GM12878 (cell line): ENCODE measurements around the gene LCE3C. TPM values are rescaled to one million over a fixed set of nuclear protein-coding genes. Genes with fewer than 3 reads are reported as not detected.

Experiments
- ATAC-seq: fragments of 200-7000 bp; cut with Tn5 transposase; 3 replicates; pipeline ENCODE4 v1.9.1; 2020; ENCODE audit warnings: mild to moderate bottlenecking, moderate library complexity
- BruUV-seq: library from RNA; stranded (reverse); fragments of 400-500 nt; replicated peaks from 2 replicates; lab custom pipeline; 2021; lab: Mats Ljungman, UMichigan
- CTCF ChIA-PET: fragments of 300-600 bp; sonication (Branson Sonifier 250); formaldehyde crosslinking; extraction: SDS; loops from one replicate; lab custom pipeline; 2021; ENCODE audit warnings: inconsistent platforms; lab: Yijun Ruan, JAX
- POLR2A ChIA-PET: fragments of 350-600 bp; formaldehyde crosslinking; extraction: SDS; loops from one replicate; lab custom pipeline; 2021; ENCODE audit warnings: inconsistent platforms; lab: Charles Lee
- RAD21 ChIA-PET: fragments of 300-600 bp; sonication (Branson Sonifier 250); formaldehyde crosslinking; loops from one replicate; lab custom pipeline; 2023; ENCODE audit warnings: antibody characterized with exemption; ENCODE audit not compliant: unreplicated experiment; lab: Charles Lee
- SMC1A ChIA-PET: fragments of 300-600 bp; sonication (Branson Sonifier 250); formaldehyde crosslinking; loops from one replicate; lab custom pipeline; 2023; ENCODE audit not compliant: unreplicated experiment, uncharacterized antibody; lab: Charles Lee
- DNase-seq: peaks from one replicate; pipeline ENCODE4 v3.0.0-alpha.2; 2011; ENCODE audit warnings: low read depth, low spot score
- FAIRE-seq: peaks from 3 replicates; lab custom pipeline; 2011; peaks lifted over from hg19 to GRCh38; lab: Jason Lieb, UNC
- H2AFZ ChIP-seq: 2 replicates; pipeline ENCODE4 v1.6.0; 2011; ENCODE audit warnings: low read depth, low read length, control low read depth; ENCODE audit not compliant: control insufficient read depth
- H3K27ac ChIP-seq: 2 replicates; pipeline ENCODE4 v1.5.1; 2011; ENCODE audit warnings: control low read depth; ENCODE audit not compliant: control insufficient read depth, insufficient read depth
- H3K27me3 ChIP-seq, 2 experiments: replicated peaks in 1 of 2; 2 replicates each; pipeline versions ENCODE4 v1.6.0 to v1.6.1; 2011; ENCODE audit warnings: low read length in 1 of 2; ENCODE audit not compliant: control insufficient read depth in 2 of 2, insufficient read depth in 2 of 2
- H3K36me3 ChIP-seq, 2 experiments: 2 replicates each; pipeline ENCODE4 v1.5.1; 2011; ENCODE audit warnings: low read length in 1 of 2; ENCODE audit not compliant: control insufficient read depth in 2 of 2, insufficient read depth in 2 of 2
- H3K4me1 ChIP-seq: 2 replicates; pipeline ENCODE4 v1.6.1; 2011; ENCODE audit warnings: mild to moderate bottlenecking, low read length, moderate library complexity, mixed read lengths; ENCODE audit not compliant: control insufficient read depth, insufficient read depth
- H3K4me2 ChIP-seq: 2 replicates; pipeline ENCODE4 v1.6.0; 2011; ENCODE audit warnings: control low read depth; ENCODE audit not compliant: control insufficient read depth, insufficient read depth
- H3K4me3 ChIP-seq: fragments of 200-600 bp; sonication (generic); 2 replicates; pipeline ENCODE4 v1.5.1; 2016
- H3K79me2 ChIP-seq: 2 replicates; pipeline ENCODE4 v1.6.0; 2011; ENCODE audit warnings: low read length; ENCODE audit not compliant: control insufficient read depth, insufficient read depth
- H3K9ac ChIP-seq: 2 replicates; pipeline ENCODE4 v1.8.0; 2011; ENCODE audit warnings: low read length, control low read depth, mixed read lengths; ENCODE audit not compliant: control insufficient read depth, insufficient read depth
- H3K9me3 ChIP-seq: replicated peaks from 3 replicates; pipeline ENCODE4 v1.5.1; 2011; ENCODE audit warnings: mild to moderate bottlenecking, low read length; ENCODE audit not compliant: control insufficient read depth, insufficient read depth
- H4K20me1 ChIP-seq: 2 replicates; pipeline ENCODE4 v1.6.0; 2011; ENCODE audit not compliant: control insufficient read depth, insufficient read depth
- ASH2L ChIP-seq: fragments of 300-600, 200-600 bp; sonication (generic); IDR thresholded peaks from 2 replicates; pipeline ENCODE4 v1.6.1; 2017; ENCODE audit warnings: low read depth, mild to moderate bottlenecking, borderline replicate concordance
- ATF7 ChIP-seq: fragments of 450-650 bp; IDR thresholded peaks from 2 replicates; pipeline ENCODE4 v1.6.1; 2016; ENCODE audit warnings: low read depth, mild to moderate bottlenecking
- BACH1 ChIP-seq: fragments of 450-650 bp; IDR thresholded peaks from 2 replicates; pipeline ENCODE4 v1.6.1; 2017; ENCODE audit warnings: mild to moderate bottlenecking, borderline replicate concordance
- BCL11A ChIP-seq: IDR thresholded peaks from 2 replicates; pipeline ENCODE4 v1.6.1; 2011; ENCODE audit warnings: low read depth, low read length
- CBFB ChIP-seq: IDR thresholded peaks from 2 replicates; pipeline ENCODE4 v1.6.1; 2016; ENCODE audit warnings: antibody characterized with exemption, low read depth
- CREB1 ChIP-seq: IDR thresholded peaks from 2 replicates; pipeline ENCODE4 v1.6.1; 2012; ENCODE audit warnings: low read depth, mild to moderate bottlenecking, inconsistent platforms
- EGR1 ChIP-seq, 2 experiments: IDR thresholded peaks; 1 replicate in 1 of 2; 2 replicates in 1 of 2; pipeline ENCODE4 v1.6.1; 2011 to 2012; ENCODE audit warnings: low read depth in 2 of 2, low read length in 2 of 2, borderline replicate concordance in 1 of 2, mild to moderate bottlenecking in 1 of 2, moderate library complexity in 1 of 2
- FOS ChIP-seq: IDR thresholded peaks from 3 replicates; pipeline ENCODE4 v1.6.1; 2011; ENCODE audit warnings: borderline replicate concordance; ENCODE audit not compliant: insufficient read length; ENCODE audit errors: extremely low read depth
- FOXK2 ChIP-seq: fragments of 450-650 bp; IDR thresholded peaks from 2 replicates; pipeline ENCODE4 v1.6.1; 2017; ENCODE audit warnings: mild to moderate bottlenecking, moderate library complexity
- LARP7 ChIP-seq: fragments of 450-650 bp; IDR thresholded peaks from 2 replicates; pipeline ENCODE4 v1.6.1; 2017; ENCODE audit warnings: mild to moderate bottlenecking
- MTA2 ChIP-seq: fragments of 450-650 bp; IDR thresholded peaks from 2 replicates; pipeline ENCODE4 v1.6.1; 2016; ENCODE audit warnings: low read depth, mild to moderate bottlenecking, moderate library complexity
- NRF1 ChIP-seq: conservative IDR thresholded peaks from 2 replicates; pipeline ENCODE4 v1.6.1; 2011; ENCODE audit warnings: mild to moderate bottlenecking, low read depth, low read length, improper control_type of control experiment
- POLR2AphosphoS2 ChIP-seq: IDR thresholded peaks from 2 replicates; pipeline ENCODE4 v1.6.1; 2011; ENCODE audit warnings: low read depth, mild to moderate bottlenecking, low read length, improper control_type of control experiment, moderate library complexity
- SMC3 ChIP-seq: IDR thresholded peaks from 2 replicates; pipeline ENCODE4 v1.6.1; 2011; ENCODE audit warnings: low read length, improper control_type of control experiment, borderline replicate concordance
- SRF ChIP-seq, 2 experiments: IDR thresholded peaks; 2 replicates each; pipeline ENCODE4 v1.6.1; 2011; ENCODE audit warnings: low read depth in 2 of 2, low read length in 2 of 2, mild to moderate bottlenecking in 1 of 2, moderate library complexity in 1 of 2
- TAF1 ChIP-seq: IDR thresholded peaks from 2 replicates; pipeline ENCODE4 v1.6.1; 2011; ENCODE audit warnings: mild to moderate bottlenecking, low read depth, low read length, borderline replicate concordance
- TCF7 ChIP-seq: IDR thresholded peaks from 2 replicates; pipeline ENCODE4 v1.6.1; 2014; ENCODE audit warnings: antibody characterized with exemption, borderline replicate concordance
- ZBTB33 ChIP-seq: fragments of 450-650 bp; IDR thresholded peaks from 2 replicates; pipeline ENCODE4 v1.6.1; 2017; ENCODE audit warnings: mild to moderate bottlenecking
- WGBS: methylation state at CpG from one replicate; pipeline ENCODE4 v1.1.6; 2016; ENCODE audit warnings: low lambda C conversion rate; ENCODE audit not compliant: insufficient replicate concordance, insufficient coverage; ENCODE audit errors: missing lambda C conversion rate; 5-methylcytosine and 5-hydroxymethylcytosine counted together
- in situ Hi-C: fragments of 300-500 bp; cut with MboI; formaldehyde crosslinking; loops from 9 replicates; pipeline ENCODE4 v1.14.3; 2018; ENCODE audit warnings: mixed read lengths
- intact Hi-C: fragments of 100-400 bp; cut with micrococcal nuclease; formaldehyde crosslinking; loops from one replicate; pipeline ENCODE4 v1.14.2; 2022; ENCODE audit not compliant: unreplicated experiment
- polyA plus RNA-seq, 11 experiments: library from polyadenylated mRNA; depleted of rRNA in 4 of 11; unstranded in 6 of 11; stranded (reverse) in 5 of 11; fragments of >200 nt; fragmentation: Nextera tagmentation in 4 of 11; fragmentation: Illumina TruSeq in 1 of 11; extraction: Ambion mirVana in 4 of 11; extraction: Trizol in 1 of 11; gene quantifications; 1 replicate in 1 of 11; 2 replicates in 10 of 11; pipeline versions ENCODE4 v1.2.1 to v1.2.3, GENCODE V29; 2011 to 2016; ENCODE audit warnings: inconsistent platforms in 2 of 11, missing spikeins in 2 of 11, low read depth in 1 of 11
- total RNA-seq, 4 experiments: library from RNA; depleted of rRNA in 3 of 4; stranded (reverse); fragments of >200 nt in 3 of 4; fragmentation: Illumina TruSeq in 1 of 4; extraction: Trizol in 1 of 4; gene quantifications; 2 replicates each; pipeline versions ENCODE4 v1.2.1 to v1.2.3, GENCODE V29; 2013 to 2021
- TF ChIP-seq, protein P1 (sequence below): fragments of 450-650 bp; IDR thresholded peaks from 2 replicates; pipeline ENCODE4 v1.6.1; 2014; ENCODE audit warnings: mild to moderate bottlenecking

The LCE3C gene
- total and polyA plus RNA-seq, 10 of the 15 experiments (the other 5 are each of a cell fraction or from before 2014, with no cell fraction given) = not detected

GRCh38 chr1:152613511-152613910, 13.5 kb downstream of the LCE3C start, which contains the start of gene LCE3B (continued):
- TF ChIP-seq ZBTB33 = no peak
- no peak for TF ChIP-seq BCL11A
- TF ChIP-seq TAF1 = no peak
- no peak for TF ChIP-seq SRF (IDR thresholded peaks at IDR 0.05; ENCODE audit: low read depth in 2 of 2, low read length in 2 of 2)
- no peak for TF ChIP-seq SMC3
- no peak for TF ChIP-seq MTA2
- TF ChIP-seq, all 136 proteins: peak for 0

DNA sequence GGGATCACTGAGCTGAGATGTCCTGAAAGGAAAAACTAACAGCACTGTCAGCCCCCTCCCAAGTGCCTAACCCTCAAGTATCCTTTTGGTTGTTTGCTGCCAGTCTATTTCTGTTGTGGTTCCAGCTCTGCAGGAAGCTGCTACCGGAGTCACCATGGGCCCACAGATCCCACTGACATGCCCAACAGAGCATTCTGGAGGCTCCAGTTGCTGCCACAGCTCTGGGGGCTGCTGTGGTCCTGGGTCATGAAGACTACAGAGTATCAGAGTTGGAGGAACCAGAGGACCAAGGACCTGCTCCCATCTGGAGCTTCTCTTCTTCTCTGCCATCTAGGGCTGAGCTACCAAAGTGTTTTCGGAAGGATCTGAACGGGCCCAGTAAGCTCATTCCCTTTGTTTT, 22.0 kb downstream of the LCE3C start:
- Histone ChIP-seq H3K4me1 (no peaks in the 10 kb centered on the region), H2AFZ (no peak overlapping the region), H3K9me3 (no peaks in the 10 kb centered on the region; the same call in 1 of the 3 replicates), H3K27ac (no peak overlapping the region), H3K4me2 (no peak overlapping the region), H3K79me2 (no peaks in the 10 kb centered on the region), H3K4me3 (no peak overlapping the region)
- RAD21 ChIA-PET = no interaction called here
- SMC1A ChIA-PET = interaction anchor here (1.7 kb wide), 1 partner anchor 124 kb away, joined by 5 read pairs; no protein-coding TSS in a partner anchor
- DNase-seq = no peak
- CTCF ChIA-PET = interaction anchor here (0.6 kb wide), 1 partner anchor 456 kb away, joined by 3 read pairs; no protein-coding TSS in a partner anchor
- no peak for ATAC-seq
- 13% methylated on average over 3 of the region's 3 CpGs for WGBS
- no peak for FAIRE-seq
- no peak for TF ChIP-seq BACH1
- no peak for TF ChIP-seq ASH2L
- TF ChIP-seq FOXK2 = no peak
- no peak for TF ChIP-seq CBFB
- TF ChIP-seq FOS = no peak
- no peak for TF ChIP-seq ATF7
- no peak for TF ChIP-seq TCF7
- no peak for TF ChIP-seq EGR1 (IDR thresholded peaks at IDR 0.05; ENCODE audit: borderline replicate concordance in 1 of 2, low read depth in 2 of 2, low read length in 2 of 2)
- TF ChIP-seq SMC3 = no peak
- no peak for TF ChIP-seq LARP7
- TF ChIP-seq POLR2AphosphoS2 = no peak
- TF ChIP-seq CREB1 = no peak
- TF ChIP-seq, protein P1, sequence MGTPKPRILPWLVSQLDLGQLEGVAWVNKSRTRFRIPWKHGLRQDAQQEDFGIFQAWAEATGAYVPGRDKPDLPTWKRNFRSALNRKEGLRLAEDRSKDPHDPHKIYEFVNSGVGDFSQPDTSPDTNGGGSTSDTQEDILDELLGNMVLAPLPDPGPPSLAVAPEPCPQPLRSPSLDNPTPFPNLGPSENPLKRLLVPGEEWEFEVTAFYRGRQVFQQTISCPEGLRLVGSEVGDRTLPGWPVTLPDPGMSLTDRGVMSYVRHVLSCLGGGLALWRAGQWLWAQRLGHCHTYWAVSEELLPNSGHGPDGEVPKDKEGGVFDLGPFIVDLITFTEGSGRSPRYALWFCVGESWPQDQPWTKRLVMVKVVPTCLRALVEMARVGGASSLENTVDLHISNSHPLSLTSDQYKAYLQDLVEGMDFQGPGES = no peak
- no peak for TF ChIP-seq NRF1
- TF ChIP-seq, all 136 proteins: peak for 0
- in situ Hi-C loops = no loop called here
- H4K20me1 ChIP-seq = no peaks in the 10 kb centered on the region
- no peaks in the 10 kb centered on the region for H3K27me3 ChIP-seq
- H3K36me3 ChIP-seq = no peaks in the 10 kb centered on the region
- POLR2A ChIA-PET = no interaction called here
- intact Hi-C loops = loop anchor here (2.0 to 10.0 kb wide), 2 partner anchors 41 to 127 kb away; partner anchors contain the start of gene LCE3D
- H3K9ac ChIP-seq = no peak overlapping the region
- BruUV-seq = no TSS peak
